Stimulated activated CD4-positive, alpha-beta T cell treated with anti-CD3 and anti-CD28 coated beads, Interleukin-1b, Interleukin-23, amount 100 ng/mL, for 48 hours (primary cell): ENCODE measurements around the gene IGSF9B.

Experiments used
- DNase-seq: peaks from one replicate; pipeline ENCODE4 v3.0.0-alpha.2; 2020

IGSF9B gene

DNA sequence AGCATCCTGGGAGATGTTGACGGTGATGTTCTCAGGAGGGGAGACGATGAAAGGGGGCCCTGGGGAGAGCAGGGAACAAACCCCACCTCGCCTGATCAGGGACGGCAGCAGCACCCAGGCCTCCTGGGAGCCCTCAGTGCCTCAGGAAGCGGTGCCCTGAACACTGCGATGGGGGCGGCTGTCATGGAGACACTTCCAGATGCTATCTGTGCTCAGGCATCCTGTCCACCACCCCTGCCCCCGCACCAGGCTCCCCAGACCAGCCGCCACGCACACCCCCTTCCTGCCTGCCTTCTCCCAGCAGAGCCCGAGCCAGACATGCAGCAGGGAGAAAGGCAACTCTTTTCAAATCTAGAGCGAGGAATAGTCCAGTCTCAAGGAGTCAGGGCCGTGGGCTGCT, 20.6 kb downstream of the IGSF9B start:
- no peak for DNase-seq

DNA sequence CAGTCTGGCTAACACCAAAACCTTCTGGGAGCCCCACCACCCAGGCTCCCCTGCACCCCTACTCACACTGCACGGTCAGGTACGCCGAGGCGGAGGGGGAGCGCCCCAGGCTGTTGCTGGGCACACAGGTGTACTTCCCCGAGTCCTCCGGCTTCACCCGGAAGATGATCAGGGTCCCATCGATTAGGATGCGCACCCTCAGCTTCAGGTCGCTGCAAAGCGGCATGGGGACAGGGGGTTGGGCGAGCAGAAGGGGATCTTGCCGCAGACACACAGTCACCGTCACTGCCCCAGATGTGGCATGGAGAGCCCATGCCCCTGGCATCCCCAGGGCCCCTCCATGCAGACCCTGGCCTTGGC, 21.2 kb downstream of the IGSF9B start:
- no peak for DNase-seq

DNA sequence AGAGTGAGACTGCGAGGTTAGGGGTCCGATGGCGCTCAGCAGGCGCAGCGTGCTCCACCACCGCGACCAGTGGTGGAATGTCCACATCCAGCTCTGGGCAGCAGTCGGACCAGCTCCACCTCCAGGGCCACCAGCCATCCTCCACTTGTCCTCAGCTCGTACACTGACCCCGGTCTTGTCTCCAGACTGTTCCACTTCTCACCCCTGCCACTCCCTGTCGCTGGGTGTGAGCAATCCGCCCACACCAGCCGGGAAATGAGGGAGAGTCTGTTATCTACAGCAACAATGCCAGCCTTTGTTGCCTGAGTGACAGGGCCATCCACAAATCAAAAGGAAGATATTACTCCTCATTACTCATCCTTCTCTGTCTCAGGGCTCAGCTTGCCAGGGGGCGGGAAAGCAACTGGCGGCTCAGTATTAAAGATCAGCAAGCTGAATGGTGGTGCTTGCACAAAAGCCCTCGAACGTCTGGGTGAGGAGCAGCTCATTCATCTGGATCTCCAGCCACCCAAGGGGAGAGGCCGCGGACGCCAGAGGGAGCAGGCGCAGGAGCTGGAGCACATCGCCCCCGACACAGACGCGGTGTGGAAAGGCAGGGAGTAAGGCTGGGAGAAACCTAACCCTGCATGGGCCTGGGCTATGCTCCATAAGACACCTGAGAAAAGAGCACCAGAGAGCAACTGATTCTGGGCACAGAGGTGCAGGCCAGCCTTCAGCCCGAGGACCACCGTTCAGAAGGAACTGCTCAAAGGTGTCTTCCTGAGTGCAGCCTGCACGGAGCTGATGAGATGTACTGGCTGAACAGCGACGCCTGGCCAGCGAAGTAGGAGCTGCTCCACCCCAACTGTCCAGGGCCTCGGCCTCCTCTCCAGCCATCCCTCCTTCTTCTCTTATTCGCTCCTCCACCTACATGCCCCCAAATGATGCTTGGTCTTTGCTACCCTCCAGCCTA, 21.9 kb downstream of the IGSF9B start:
- DNase-seq: peak; percentile 37

GRCh38 chr11:133934096-133934495, 22.7 kb downstream of the IGSF9B start:
- no peak for DNase-seq

DNA sequence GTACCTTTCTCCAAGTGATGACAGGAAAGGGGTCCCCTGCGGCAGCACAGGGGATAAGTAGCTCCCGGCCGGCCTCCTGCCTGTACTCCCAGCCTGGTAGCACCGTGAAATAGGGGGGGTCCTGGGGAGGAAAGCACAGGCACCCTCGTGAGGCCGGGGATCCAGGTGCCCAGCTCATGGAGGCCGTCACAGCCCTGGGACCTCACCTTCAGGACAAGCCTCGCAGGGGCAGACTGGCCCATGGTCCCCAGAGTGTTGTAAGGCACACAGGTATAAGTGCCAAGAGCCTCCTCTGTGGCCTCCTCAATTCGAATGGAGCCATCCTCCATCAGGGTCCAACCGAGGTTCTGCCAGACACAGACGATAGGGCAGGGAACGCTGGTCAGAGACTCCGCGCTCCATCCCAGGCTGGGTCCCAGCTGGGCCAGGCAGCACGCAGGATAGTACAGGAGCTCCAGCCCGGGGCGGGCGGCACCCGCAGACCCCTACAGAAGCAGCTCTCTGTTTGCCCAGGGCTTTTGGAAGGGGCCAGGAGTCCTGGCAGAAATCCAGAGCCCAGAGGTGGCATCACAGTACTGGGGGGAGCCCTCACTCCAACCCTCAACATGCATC, 25.2 kb downstream of the IGSF9B start:
- no peak for DNase-seq

- no peak for DNase-seq
These were observed 25.9 kb downstream of the IGSF9B start for GRCh38 chr11:133930767-133931448.

DNA sequence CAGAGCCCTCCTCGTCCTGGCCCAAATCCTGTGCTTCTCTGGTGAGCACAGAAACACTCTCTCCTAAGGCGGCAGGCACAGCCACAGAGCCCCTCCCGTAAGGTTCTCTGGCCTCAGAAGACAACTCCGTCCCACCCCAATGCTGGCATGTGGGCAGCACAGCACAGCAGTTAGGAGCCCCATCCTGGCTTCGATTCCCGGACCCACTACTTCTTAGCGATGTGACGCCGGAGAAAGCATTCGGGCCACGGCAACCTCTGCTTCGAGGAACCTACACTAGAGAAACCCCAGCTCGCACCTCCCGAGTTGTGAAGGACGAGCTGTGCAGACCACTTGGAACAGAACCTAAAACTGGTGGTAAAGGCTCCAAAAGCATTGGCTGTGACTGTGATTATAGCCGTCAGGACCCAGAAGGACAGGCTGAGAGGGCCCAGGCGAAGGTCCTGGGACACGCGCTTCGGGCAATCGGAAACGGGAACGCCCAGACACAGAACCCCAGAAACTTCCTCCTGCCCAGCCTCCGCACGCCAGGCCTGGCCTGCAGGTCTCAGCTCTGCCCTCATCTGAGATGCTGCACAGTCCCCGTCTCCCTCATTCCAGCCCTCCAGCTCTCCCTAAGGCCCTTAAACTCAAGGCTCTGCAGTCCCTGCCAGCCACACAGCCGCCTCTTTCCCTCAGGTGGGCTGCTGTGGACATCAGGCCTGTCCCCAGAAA, 26.6 kb downstream of the IGSF9B start:
- DNase-seq: no peak

DNA sequence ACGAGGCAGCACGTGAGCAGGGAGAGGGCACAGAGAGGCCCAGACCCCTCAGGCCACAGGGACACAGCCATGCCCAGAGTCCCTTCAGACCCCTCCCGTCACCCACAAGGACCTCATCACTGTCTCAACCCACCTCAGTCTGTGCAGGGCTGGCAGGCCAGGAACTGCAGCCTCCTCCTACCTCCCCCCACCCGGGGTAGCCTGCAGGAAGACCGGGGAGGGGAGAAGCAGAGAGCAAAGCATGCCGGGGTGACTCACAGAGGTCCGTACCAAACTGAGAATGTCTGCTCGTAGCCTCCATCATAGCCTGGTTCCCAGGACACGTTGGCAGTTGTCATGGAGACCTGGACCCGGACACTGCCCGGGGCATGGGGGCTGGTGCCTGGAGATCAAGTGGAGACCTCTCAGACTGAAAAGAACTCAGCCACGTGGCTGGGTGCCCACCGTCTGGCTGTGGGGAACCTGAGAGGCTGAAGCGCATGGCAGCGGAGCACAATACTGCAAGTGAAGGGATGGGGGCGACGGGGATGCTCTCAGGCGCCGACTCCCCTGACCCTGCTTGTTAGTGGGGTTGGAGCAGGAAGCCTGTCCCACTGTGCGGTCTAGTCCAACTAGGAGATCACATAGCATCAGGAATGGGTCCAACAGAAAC, 27.2 kb downstream of the IGSF9B start:
- no peak for DNase-seq

DNA sequence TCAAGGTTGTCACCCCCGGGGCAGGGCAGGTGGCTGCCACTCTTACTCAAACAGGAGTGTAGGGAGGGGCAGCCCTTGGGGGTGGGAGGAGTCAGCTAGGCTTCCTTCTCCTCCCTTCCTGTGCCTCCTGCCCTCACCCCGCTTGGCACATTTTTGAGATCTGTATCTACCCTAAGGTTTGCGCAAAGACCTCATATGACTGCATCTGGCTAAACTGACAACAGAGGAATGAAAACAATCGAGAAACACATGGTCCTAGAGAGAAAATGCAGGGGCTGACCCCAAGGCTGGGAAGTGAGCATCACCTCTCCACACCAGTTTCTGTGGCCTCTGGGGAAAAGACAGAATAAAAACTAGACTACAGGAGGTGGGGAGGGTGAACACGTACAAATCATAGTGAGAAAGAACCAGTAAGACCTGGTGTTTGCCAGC, 28.1 kb downstream of the IGSF9B start:
- peak; percentile 85 for DNase-seq

DNA sequence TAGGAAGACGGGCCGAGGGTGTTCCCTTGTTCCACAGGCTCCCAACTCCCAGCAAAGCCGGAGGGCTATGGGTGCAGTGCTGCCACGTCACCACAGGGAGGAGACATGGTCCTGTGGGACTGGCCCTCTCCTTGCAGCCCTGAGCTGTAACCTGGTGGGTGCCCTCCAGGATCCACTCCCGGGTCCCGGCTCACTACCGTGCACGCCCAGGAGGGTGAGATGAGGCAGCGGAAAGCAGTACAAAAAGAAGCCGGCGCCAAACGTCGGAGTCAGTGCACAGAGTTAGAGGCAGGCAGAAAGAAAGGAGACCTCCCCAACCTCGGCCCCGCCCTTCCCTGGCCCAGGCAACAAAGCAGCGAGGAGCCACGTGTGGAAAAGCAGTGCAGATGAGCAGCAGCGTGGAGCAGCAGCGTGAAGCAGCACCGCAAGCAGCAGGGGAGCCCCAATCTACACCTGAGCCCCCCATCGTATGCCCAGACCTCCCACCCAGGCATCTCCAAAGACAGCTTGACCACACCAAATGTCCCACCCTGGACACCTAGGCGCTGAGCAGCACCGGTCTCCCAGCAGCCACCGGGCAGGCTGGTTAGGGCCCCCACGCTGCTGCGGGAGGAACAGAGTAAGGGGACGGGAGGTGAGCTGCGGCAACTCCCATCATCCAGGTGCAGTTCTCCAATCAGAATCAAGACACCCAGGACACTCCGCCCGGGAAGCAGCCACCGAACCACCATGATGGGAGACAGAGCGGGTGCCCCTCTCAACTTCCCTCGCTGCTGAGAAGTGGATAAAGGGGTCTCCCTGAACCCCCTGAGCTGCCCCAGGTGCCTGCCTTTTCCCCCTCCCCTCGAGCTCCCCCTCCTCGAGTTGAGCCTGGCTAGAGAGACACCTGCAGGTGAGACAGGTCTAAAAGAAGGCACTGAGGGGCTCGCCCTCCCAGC, 28.8 kb downstream of the IGSF9B start:
- DNase-seq: peak; percentile 77

DNA sequence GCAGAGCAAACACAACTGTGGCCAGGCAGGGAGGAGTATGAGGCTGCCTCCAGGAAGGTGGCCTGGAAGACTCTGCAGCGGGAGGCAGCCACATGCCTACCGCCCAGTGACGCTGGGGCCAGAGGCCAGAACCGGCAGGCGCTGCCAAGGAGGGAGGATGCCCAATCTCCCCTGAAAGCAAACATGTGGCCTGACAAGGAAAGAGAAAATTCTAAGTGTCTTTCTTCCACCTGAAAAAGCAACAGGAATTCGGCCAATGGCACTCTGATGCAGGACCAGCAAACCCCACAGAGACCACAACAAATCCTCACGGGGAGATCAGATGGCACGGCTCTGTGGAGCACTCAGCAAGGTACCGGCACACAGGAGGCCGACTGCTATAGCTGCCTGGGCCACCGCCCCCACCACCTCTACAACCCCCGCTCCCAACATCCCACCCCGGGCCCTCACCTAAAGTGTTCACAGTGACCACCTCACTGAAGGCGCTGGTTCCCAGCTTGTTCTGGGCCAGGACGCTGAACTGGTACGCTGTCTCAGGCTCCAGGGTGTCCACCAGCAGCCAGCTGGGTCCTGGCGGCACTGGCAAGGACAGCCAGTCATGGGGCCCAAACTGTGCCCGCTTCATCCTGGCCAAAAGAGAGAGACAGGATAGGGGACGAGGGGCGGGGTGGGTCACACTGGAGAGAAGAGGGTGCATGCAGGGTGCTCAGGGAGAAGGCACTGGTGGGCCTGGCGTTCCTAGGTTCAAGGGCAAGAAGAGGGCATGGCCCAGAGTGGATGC, 30.1 kb downstream of the IGSF9B start:
- DNase-seq: no peak

GRCh38 chr11:133925756-133926155, 31.0 kb downstream of the IGSF9B start:
- DNase-seq: no peak

GRCh38 chr11:133924661-133925060, 32.1 kb downstream of the IGSF9B start:
- no peak for DNase-seq

DNA sequence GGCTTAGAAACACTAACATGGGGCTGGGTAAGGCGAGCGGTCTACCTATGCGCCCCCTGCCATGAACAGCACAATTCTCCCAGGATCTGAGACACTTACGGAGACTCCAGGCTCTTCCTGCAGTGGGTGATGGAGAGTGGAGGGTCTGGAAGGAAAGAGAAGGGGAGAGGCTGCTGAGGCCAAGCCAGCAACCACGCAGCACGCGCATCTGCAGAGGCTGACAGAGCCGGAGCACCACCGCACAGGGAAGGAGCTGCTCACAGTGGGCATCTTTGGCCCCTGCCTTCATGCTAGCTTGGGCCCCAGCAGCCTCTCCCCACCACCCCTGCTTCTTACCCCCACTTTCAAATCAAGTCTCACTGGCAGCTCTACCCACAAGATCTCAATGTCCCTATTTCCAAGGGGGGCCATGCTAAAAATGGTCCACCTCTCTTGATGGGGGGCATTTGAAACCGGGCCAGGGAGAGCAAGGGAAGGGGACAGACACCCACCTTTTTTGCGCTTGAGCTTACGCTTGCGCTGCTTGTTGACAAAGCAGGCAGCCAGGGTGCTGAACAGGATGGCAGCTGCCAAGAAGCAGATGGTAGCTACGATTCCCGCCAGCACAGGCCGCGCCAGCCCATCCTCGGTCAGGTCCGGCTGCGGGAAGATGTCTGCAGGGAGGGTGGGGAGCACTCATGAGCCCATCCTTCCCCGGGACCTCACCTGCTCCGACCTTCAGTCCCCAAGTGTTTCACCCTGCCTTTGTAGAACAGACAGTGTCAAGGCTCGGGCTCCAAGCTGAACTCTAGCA, 34.5 kb downstream of the IGSF9B start:
- no peak for DNase-seq

- no peak for DNase-seq
These were observed 35.3 kb downstream of the IGSF9B start for GRCh38 chr11:133921513-133921912.

- no peak for DNase-seq
These were observed 35.7 kb downstream of the IGSF9B start for GRCh38 chr11:133921026-133921425.

DNA sequence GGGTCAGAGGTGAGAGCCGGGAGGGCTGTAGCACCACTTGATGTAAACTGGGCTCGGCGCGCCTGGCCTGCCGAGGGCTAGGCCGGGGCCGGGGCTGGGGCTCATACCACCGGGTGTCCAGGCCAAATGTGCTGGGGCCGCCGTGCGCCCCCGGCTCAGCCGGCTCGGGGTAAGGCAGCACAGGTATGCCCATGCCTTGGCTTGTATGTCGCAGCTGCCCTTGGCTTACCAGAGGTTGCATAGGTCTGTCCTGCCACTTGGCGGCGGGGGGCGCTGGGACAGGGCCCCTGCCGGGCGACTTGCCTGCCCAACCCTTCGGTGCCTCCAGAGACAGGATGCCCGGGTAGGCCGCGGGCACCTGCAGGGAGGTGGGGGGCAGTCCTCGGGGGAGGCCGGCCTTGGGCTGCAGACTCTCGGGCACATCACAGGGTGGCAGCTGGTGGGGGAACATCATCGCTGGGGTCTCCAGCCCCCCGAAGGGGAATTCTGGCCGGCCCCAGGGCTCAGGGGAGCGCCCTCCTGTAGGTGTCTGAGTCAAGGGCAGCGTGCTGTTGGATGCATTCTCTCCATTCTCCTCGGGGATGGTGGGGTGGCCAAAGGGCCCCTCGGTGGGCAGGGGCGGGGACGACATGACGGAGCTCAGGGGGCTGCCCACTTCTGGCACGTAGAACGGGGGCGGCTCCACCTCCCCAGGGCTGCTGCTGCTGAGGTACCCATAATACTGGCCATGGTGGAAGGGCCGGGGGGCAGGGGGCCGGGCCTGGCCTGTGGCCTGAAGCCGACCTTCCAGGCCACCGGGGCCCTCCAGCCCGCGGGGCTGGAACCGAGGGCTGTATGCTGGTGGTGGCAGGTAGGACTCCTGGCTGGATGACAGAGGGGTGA, 36.4 kb downstream of the IGSF9B start:
- DNase-seq: no peak

- DNase-seq: no peak
These were observed 37.2 kb downstream of the IGSF9B start for GRCh38 chr11:133919330-133920108.
